Astrocyte of the cerebellum (primary cell): Measurements from ENCODE around the gene RBM20.

Experiments
- DNase-seq: peaks from one replicate; pipeline ENCODE4 v3.0.0-alpha.2; 2011; ENCODE audit warnings: low read depth
- H3K4me3 ChIP-seq: 2 replicates; pipeline ENCODE4 v1.5.1; 2011; ENCODE audit warnings: mild to moderate bottlenecking, low read depth, low read length, moderate library complexity
- in situ Hi-C: cut with HindIII; loops from 2 replicates; pipeline ENCODE4 v1.10.0; 2017; ENCODE audit warnings: low sequenced_read_pairs
- TF ChIP-seq, protein P1 (sequence below): IDR thresholded peaks from 2 replicates; pipeline ENCODE4 v1.5.1; 2012; ENCODE audit warnings: low read length, low read depth, moderate library complexity, mild to moderate bottlenecking; ENCODE audit errors: missing control alignments

The RBM20 gene

GRCh38 chr10:110775406-110775805, 131.3 kb downstream of the RBM20 start:
- DNase-seq, result no peak
- H3K4me3 ChIP-seq, result no peak overlapping the region
- TF ChIP-seq, protein P1, sequence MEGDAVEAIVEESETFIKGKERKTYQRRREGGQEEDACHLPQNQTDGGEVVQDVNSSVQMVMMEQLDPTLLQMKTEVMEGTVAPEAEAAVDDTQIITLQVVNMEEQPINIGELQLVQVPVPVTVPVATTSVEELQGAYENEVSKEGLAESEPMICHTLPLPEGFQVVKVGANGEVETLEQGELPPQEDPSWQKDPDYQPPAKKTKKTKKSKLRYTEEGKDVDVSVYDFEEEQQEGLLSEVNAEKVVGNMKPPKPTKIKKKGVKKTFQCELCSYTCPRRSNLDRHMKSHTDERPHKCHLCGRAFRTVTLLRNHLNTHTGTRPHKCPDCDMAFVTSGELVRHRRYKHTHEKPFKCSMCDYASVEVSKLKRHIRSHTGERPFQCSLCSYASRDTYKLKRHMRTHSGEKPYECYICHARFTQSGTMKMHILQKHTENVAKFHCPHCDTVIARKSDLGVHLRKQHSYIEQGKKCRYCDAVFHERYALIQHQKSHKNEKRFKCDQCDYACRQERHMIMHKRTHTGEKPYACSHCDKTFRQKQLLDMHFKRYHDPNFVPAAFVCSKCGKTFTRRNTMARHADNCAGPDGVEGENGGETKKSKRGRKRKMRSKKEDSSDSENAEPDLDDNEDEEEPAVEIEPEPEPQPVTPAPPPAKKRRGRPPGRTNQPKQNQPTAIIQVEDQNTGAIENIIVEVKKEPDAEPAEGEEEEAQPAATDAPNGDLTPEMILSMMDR, result no peak
- in situ Hi-C loops, result no loop called here

- no peak for DNase-seq
- in situ Hi-C loops, result no loop called here
- H3K4me3 ChIP-seq, result no peak overlapping the region
- TF ChIP-seq, protein P1, result no peak
These were observed 132.9 kb downstream of the RBM20 start for GRCh38 chr10:110777017-110777416.

- no peak overlapping the region for H3K4me3 ChIP-seq
- DNase-seq, result no peak
- in situ Hi-C loops, result no loop called here
- TF ChIP-seq, protein P1, result no peak
These were observed 133.5 kb downstream of the RBM20 start for GRCh38 chr10:110777661-110778060.

DNA sequence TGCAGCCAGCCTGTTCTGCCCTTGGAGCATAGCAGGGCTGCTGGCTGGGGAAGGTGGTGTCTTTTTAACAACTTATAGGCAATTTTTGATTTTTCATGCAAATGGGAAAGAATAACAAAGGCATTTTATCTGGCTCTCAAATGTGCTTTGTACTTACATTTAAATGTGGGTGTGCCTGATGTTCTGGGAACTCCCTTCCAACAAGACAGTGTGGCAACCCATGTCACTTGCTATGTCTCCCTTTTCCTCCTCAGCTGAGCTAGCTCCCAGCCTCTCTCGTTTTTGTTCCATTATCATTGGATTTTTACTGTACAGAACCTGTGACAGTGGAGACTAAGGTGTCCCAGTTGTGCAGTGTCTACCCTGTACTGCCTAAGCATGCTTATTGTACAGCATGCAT, 134.1 kb downstream of the RBM20 start:
- in situ Hi-C loops, result no loop called here
- H3K4me3 ChIP-seq, result no peak overlapping the region
- DNase-seq, result no peak
- TF ChIP-seq, protein P1, result no peak

DNA sequence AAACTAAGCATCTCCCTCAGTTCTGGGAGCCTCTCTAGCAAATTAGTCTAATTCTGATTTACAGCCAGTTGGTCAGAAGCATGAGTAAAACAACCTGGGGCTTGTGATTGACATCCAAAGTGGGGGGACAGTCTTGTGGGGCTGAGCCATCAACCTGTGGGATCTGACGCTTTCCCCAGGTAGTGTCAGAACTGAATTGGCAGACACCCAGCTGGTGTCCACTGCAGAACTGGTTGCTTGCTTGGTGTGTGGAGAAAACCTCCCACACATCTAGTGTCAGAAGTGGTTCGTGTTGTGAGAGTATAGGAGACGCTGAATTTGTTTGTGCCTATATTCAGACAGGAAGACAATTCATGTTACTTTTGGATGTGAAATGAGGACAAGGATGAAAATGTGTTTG, 135.4 kb downstream of the RBM20 start:
- in situ Hi-C loops, result no loop called here
- DNase-seq, result no peak

DNA sequence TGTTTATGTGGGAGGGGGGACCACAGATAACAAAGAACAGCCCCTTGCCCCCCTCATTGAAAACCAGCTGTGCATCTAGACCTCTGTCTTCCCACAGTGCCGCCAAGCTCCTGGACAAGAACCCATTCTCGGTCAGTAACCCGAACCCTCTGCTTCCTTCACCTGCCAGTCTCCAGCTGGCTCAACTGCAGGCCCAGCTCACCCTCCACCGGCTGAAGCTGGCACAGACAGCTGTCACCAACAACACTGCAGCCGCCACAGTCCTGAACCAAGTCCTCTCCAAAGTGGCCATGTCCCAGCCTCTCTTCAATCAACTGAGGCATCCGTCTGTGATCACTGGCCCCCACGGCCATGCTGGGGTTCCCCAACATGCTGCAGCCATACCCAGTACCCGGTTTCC, 136.6 kb downstream of the RBM20 start:
- H3K4me3 ChIP-seq, result no peak overlapping the region
- in situ Hi-C loops, result no loop called here
- TF ChIP-seq, protein P1, result no peak
- no peak for DNase-seq

More for the DNA sequence above, 135.4 kb downstream of the RBM20 start:
- TF ChIP-seq, protein P1, result no peak
- H3K4me3 ChIP-seq, result no peak overlapping the region

- in situ Hi-C loops, result no loop called here
- TF ChIP-seq, protein P1, result no peak
- no peak overlapping the region for H3K4me3 ChIP-seq
- no peak for DNase-seq
These were observed 137.0 kb downstream of the RBM20 start for GRCh38 chr10:110781139-110781538.
